Fibroblast of lung (primary cell): Measurements from ENCODE around the gene FN3KRP. TPM values are rescaled to one million over a fixed set of nuclear protein-coding genes. Genes with fewer than 3 reads are reported as not detected.

Source experiments
- DNase-seq, 2 donors: peaks; one replicate each; pipeline versions ENCODE4 v3.0.0 to v3.0.0-alpha.2; 2010; ENCODE audit warnings: low read depth in 2 of 2
- H2AFZ ChIP-seq: 2 replicates; pipeline ENCODE4 v1.5.1; 2012; ENCODE audit warnings: low read length, control low read depth, inconsistent platforms
- H3K27ac ChIP-seq: 2 replicates; pipeline ENCODE4 v1.5.1; 2011; ENCODE audit warnings: low read length, control low read depth; ENCODE audit not compliant: insufficient read depth
- H3K27me3 ChIP-seq: 2 replicates; pipeline ENCODE4 v1.5.1; 2011; ENCODE audit warnings: mild to moderate bottlenecking, low read length; ENCODE audit not compliant: control insufficient read depth, insufficient read depth
- H3K36me3 ChIP-seq: 2 replicates; pipeline ENCODE4 v1.5.1; 2011; ENCODE audit warnings: low read length; ENCODE audit not compliant: control insufficient read depth, insufficient read depth
- H3K4me1 ChIP-seq: 2 replicates; pipeline ENCODE4 v1.5.1; 2011; ENCODE audit warnings: low read length; ENCODE audit not compliant: control insufficient read depth, insufficient read depth; ENCODE audit errors: extremely low read depth
- H3K4me2 ChIP-seq: 2 replicates; pipeline ENCODE4 v1.5.1; 2011; ENCODE audit warnings: low read length, control low read depth; ENCODE audit not compliant: insufficient read depth; ENCODE audit errors: extremely low read depth
- H3K4me3 ChIP-seq, 4 experiments: fragments of 200-600 bp in 1 of 4; sonication (generic) in 1 of 4; replicated peaks in 1 of 4; 2 replicates each; pipeline ENCODE4 v1.5.1; 2011 to 2016; ENCODE audit warnings: low read length in 4 of 4, low read depth in 3 of 4, mild to moderate bottlenecking in 3 of 4, control low read depth in 2 of 4, inconsistent platforms in 1 of 4, mixed read lengths in 1 of 4; ENCODE audit not compliant: insufficient read depth in 1 of 4; ENCODE audit errors: control extremely low read depth in 1 of 4
- H3K79me2 ChIP-seq: 2 replicates; pipeline ENCODE4 v1.5.1; 2012; ENCODE audit warnings: mild to moderate bottlenecking, low read length, inconsistent platforms; ENCODE audit not compliant: control insufficient read depth, insufficient read depth
- H3K9ac ChIP-seq: 2 replicates; pipeline ENCODE4 v1.5.1; 2011; ENCODE audit warnings: mild to moderate bottlenecking, low read length, control low read depth; ENCODE audit not compliant: insufficient read depth
- H3K9me3 ChIP-seq: 2 replicates; pipeline ENCODE4 v1.5.1; 2012; ENCODE audit warnings: low read depth, low read length; ENCODE audit not compliant: control insufficient read depth, insufficient read depth
- H4K20me1 ChIP-seq: 2 replicates; pipeline ENCODE4 v1.5.1; 2011; ENCODE audit warnings: low read length; ENCODE audit not compliant: control insufficient read depth, insufficient read depth; ENCODE audit errors: extremely low read depth
- CTCF ChIP-seq, 2 donors: IDR thresholded peaks in 1 of 2; conservative IDR thresholded peaks in 1 of 2; 1 replicate in 1 of 2; 2 replicates in 1 of 2; pipeline ENCODE4 v1.5.1; 2011 to 2012; ENCODE audit warnings: low read length in 2 of 2, control low read depth in 1 of 2, inconsistent platforms in 1 of 2, low read depth in 1 of 2, mild to moderate bottlenecking in 1 of 2
- EZH2 ChIP-seq: IDR thresholded peaks from 2 replicates; pipeline ENCODE4 v1.5.1; 2012; ENCODE audit warnings: low read length, control low read depth, mild to moderate bottlenecking; ENCODE audit errors: missing control alignments
- polyA plus RNA-seq, 2 donors: library from polyadenylated mRNA; depleted of rRNA in 1 of 2; stranded (reverse) in 1 of 2; unstranded in 1 of 2; fragments of >200 nt; gene quantifications; 2 replicates each; pipeline ENCODE4 v1.2.1, GENCODE V29; 2011 to 2012; ENCODE audit warnings: missing spikeins in 1 of 2
- total RNA-seq: library from RNA; depleted of rRNA; stranded (reverse); fragments of >200 nt; gene quantifications from 2 replicates; pipeline ENCODE4 v1.2.1, GENCODE V29; 2014

The FN3KRP gene
- total and polyA plus RNA-seq, 2 donors (not counting 1 experiment from before 2014, with no cell fraction given) = 13.2 to 16.5 TPM

DNA sequence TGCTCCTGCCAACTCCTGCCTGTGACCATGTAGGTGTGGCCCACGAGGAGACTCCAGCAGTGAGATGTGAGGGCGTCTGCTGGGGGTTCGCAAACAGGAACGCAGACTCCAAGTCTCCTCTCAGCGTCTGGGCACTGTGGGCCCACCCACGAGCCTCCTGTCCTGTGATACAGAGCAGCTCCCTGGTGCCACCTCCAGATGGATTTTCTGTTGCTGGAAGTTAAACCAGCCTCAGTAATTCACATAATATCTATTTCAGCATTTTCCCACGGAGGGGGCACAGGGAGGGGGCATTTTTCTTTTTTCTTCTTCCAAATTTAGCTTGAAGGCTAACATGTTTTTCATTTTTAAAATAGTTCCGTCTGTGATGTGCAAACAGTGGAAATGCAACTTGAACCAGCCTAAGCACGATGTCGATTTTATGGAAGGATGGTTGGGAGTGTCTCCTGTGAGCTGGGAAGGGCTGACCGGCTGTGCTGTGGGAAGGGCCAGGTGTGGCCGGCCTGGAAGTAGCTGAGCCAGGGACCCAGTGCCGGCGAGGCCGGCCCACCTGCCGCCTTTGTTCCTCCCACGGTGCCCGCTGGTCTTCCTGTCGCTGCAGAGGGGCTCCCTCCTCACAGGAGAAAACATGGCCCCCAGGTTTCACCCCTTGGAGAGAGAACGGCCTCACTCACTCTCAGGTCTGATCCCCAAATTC lies 14.1 kb upstream of the FN3KRP start:
- Histone ChIP-seq H3K9me3 (no peaks in the 10 kb centered on the region), H2AFZ (no peak overlapping the region), H3K4me1 (peaks cover 4% of the 10 kb centered on the region), H3K9ac (no peak overlapping the region), H3K36me3 (no peaks in the 10 kb centered on the region), H3K4me3 (no peak overlapping the region), H3K79me2 (no peaks in the 10 kb centered on the region), H3K27me3 (peaks cover under 1% of the 10 kb centered on the region), H3K27ac (no peak overlapping the region), H4K20me1 (no peaks in the 10 kb centered on the region), H3K4me2 (no peak overlapping the region)
- TF ChIP-seq CTCF (conservative IDR thresholded peaks at IDR 0.05 in 1 of 2, IDR thresholded peaks at IDR 0.05 in 1 of 2; ENCODE audit: low read depth in 1 of 2, low read length in 2 of 2) (no peak), EZH2 (no peak)
- no peak for DNase-seq

GRCh38 chr17:82703036-82703745 lies 13.3 kb upstream of the FN3KRP start:
- Histone ChIP-seq H3K4me3 (no peak overlapping the region), H3K9ac (no peak overlapping the region), H3K4me2 (no peak overlapping the region), H3K4me1 (peaks cover 3% of the 10 kb centered on the region), H3K9me3 (no peaks in the 10 kb centered on the region), H3K27ac (no peak overlapping the region), H4K20me1 (no peaks in the 10 kb centered on the region), H2AFZ (no peak overlapping the region), H3K79me2 (no peaks in the 10 kb centered on the region), H3K36me3 (no peaks in the 10 kb centered on the region), H3K27me3 (no peaks in the 10 kb centered on the region)
- DNase-seq = no peak
- TF ChIP-seq CTCF (conservative IDR thresholded peaks at IDR 0.05 in 1 of 2, IDR thresholded peaks at IDR 0.05 in 1 of 2; ENCODE audit: low read depth in 1 of 2, low read length in 2 of 2) (no peak), EZH2 (no peak)

GRCh38 chr17:82703935-82704865 lies 12.3 kb upstream of the FN3KRP start:
- Histone ChIP-seq H3K79me2 (no peaks in the 10 kb centered on the region), H3K27ac (no peak overlapping the region), H3K36me3 (no peaks in the 10 kb centered on the region), H4K20me1 (no peaks in the 10 kb centered on the region), H3K9ac (no peak overlapping the region), H3K4me3 (no peak overlapping the region), H2AFZ (no peak overlapping the region), H3K9me3 (no peaks in the 10 kb centered on the region), H3K27me3 (no peaks in the 10 kb centered on the region), H3K4me1 (peaks cover 1% of the 10 kb centered on the region), H3K4me2 (no peak overlapping the region)
- no peak for DNase-seq
- no peak for TF ChIP-seq EZH2
- no peak for TF ChIP-seq CTCF (conservative IDR thresholded peaks at IDR 0.05 in 1 of 2, IDR thresholded peaks at IDR 0.05 in 1 of 2; ENCODE audit: low read depth in 1 of 2, low read length in 2 of 2)
